MCF 10A (cell line): ENCODE data around the gene CSF2RB. TPM values are rescaled to one million over a fixed set of nuclear protein-coding genes. Genes with fewer than 3 reads are reported as not detected.

ENCODE experiments used
- BruUV-seq: library from RNA; stranded (reverse); fragments of 400-500 nt; replicated peaks from 2 replicates; lab custom pipeline; 2021; lab: Mats Ljungman, UMichigan
- CTCF ChIA-PET: fragments of 300-600 bp; sonication (Branson Sonifier 250); formaldehyde crosslinking; extraction: SDS; loops from one replicate; lab custom pipeline; 2021; ENCODE audit warnings: antibody characterized with exemption, inconsistent platforms; lab: Yijun Ruan, JAX
- POLR2A ChIA-PET: fragments of 300-600, 350-650 bp; sonication (Branson Sonifier 250); formaldehyde crosslinking; extraction: SDS; loops from one replicate; lab custom pipeline; 2020; ENCODE audit warnings: antibody characterized with exemption, inconsistent platforms; lab: Yijun Ruan, JAX
- DNase-seq: peaks from one replicate; pipeline ENCODE4 v3.0.0-alpha.2; 2018; ENCODE audit not compliant: unreplicated experiment
- H3K27ac Mint-ChIP-seq: one replicate; pipeline ENCODE4 v1.8.0; 2022; ENCODE audit warnings: mild to moderate bottlenecking, low read depth, mixed read lengths; ENCODE audit not compliant: unreplicated experiment
- H3K27me3 Mint-ChIP-seq: one replicate; pipeline ENCODE4 v1.8.0; 2022; ENCODE audit warnings: mixed read lengths; ENCODE audit not compliant: insufficient read depth, unreplicated experiment
- H3K36me3 Mint-ChIP-seq: one replicate; pipeline ENCODE4 v1.8.0; 2022; ENCODE audit warnings: mild to moderate bottlenecking, moderate library complexity, mixed read lengths; ENCODE audit not compliant: insufficient read depth, unreplicated experiment
- H3K4me1 Mint-ChIP-seq: one replicate; pipeline ENCODE4 v1.8.0; 2022; ENCODE audit warnings: mixed read lengths; ENCODE audit not compliant: insufficient read depth, unreplicated experiment
- H3K4me3 Mint-ChIP-seq: one replicate; pipeline ENCODE4 v1.8.0; 2022; ENCODE audit warnings: mild to moderate bottlenecking, moderate library complexity, mixed read lengths; ENCODE audit not compliant: unreplicated experiment
- H3K9me3 Mint-ChIP-seq: one replicate; pipeline ENCODE4 v1.8.0; 2022; ENCODE audit warnings: mixed read lengths; ENCODE audit not compliant: unreplicated experiment
- intact Hi-C: fragments of 100-400 bp; cut with micrococcal nuclease; formaldehyde crosslinking; loops from 2 replicates; pipeline ENCODE4 v1.14.1; 2022
- total RNA-seq: library from RNA; stranded (reverse); gene quantifications from 2 replicates; pipeline ENCODE4 v1.2.3, GENCODE V29; 2022
- TF ChIP-seq, protein P1 (sequence below): fragments of 200-600 bp; IDR thresholded peaks from one replicate; pipeline ENCODE4 v1.8.0; 2022; ENCODE audit warnings: antibody characterized with exemption, mild to moderate bottlenecking; ENCODE audit not compliant: unreplicated experiment

Gene CSF2RB
- total RNA-seq, 1 experiment from 2014 or later, result not detected

DNA sequence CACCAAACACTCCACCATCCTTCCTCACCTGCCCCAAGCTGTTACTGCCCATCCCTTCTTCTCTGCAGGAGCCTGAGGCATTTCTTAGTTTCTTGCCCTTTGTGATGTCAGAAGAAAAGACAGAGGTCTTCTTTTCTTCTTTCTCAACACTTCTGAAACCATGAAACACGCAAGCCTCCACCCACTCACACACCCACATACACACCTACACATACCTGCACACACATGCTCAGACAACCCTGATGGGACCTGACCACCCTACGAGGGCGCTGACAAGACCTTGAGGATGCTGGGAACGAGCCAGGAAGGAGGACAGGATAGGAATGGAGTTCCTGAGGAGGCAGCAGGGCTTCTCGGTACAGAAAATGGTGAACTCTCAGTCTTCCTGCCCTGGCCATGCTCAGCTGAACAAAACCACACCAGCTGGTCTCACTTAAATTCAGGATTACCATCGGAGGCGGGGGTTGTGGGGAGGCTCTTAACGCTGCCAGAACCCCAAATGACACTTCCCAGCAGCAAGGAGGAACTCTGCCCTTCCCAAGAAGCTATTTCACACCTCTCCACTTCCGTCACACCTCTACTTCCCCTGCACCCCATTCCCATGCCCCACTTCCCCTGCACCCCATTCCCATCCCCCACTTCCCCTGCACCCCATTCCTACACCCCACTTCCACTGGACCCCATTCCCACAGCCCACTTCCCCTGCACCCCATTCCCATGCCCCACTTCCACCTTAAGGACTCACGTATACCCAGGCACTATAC, 41.0 kb downstream of the CSF2RB start:
- intact Hi-C loops, result no loop called here
- no peak for DNase-seq
- POLR2A ChIA-PET, result no interaction called here
- Mint-ChIP-seq H3K27me3 (peaks cover 31% of the 10 kb centered on the region), H3K4me3 (no peak overlapping the region), H3K36me3 (no peaks in the 10 kb centered on the region), H3K27ac (no peak overlapping the region), H3K4me1 (no peaks in the 10 kb centered on the region), H3K9me3 (peaks cover 11% of the 10 kb centered on the region)
- TF ChIP-seq, protein P1, sequence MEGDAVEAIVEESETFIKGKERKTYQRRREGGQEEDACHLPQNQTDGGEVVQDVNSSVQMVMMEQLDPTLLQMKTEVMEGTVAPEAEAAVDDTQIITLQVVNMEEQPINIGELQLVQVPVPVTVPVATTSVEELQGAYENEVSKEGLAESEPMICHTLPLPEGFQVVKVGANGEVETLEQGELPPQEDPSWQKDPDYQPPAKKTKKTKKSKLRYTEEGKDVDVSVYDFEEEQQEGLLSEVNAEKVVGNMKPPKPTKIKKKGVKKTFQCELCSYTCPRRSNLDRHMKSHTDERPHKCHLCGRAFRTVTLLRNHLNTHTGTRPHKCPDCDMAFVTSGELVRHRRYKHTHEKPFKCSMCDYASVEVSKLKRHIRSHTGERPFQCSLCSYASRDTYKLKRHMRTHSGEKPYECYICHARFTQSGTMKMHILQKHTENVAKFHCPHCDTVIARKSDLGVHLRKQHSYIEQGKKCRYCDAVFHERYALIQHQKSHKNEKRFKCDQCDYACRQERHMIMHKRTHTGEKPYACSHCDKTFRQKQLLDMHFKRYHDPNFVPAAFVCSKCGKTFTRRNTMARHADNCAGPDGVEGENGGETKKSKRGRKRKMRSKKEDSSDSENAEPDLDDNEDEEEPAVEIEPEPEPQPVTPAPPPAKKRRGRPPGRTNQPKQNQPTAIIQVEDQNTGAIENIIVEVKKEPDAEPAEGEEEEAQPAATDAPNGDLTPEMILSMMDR, result no peak
- BruUV-seq, result no TSS peak
- CTCF ChIA-PET, result interaction anchor here (1.2 kb wide), 1 partner anchor 23 kb away, joined by 3 read pairs; no protein-coding TSS in a partner anchor

DNA sequence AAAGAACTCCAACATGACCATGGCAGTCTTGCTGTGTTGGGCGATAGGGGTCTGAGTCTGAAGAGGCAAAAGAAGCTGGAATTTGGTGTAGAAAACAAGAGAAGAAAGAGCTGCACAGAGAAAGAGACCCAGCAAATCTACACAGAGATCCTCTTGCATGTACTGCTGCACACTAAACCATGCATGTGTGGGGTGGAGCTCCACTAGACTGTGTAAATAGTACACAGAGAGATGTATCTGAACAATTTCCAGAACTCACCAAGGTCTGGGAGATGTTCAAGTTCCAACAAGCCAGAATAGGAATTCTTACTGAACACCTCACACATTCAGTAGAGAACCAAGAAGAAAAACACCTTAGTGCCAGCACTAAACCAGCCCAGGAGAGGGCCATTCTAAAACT, 42.3 kb downstream of the CSF2RB start:
- peaks cover 11% of the 10 kb centered on the region for H3K9me3 Mint-ChIP-seq
- H3K4me1 Mint-ChIP-seq, result no peaks in the 10 kb centered on the region
- BruUV-seq, result no TSS peak
- no peak for DNase-seq
- H3K27me3 Mint-ChIP-seq, result peaks cover 28% of the 10 kb centered on the region
- ChIA-PET POLR2A (interaction anchor here (1.0 kb wide), 1 partner anchor 22 kb away, joined by 4 read pairs; no protein-coding TSS in a partner anchor), CTCF (interaction anchor here (0.9 to 1.6 kb wide), 2 partner anchors 22 to 51 kb away, joined by 3 to 7 read pairs; no protein-coding TSS in a partner anchor)
- H3K27ac Mint-ChIP-seq, result no peak overlapping the region
- no peaks in the 10 kb centered on the region for H3K36me3 Mint-ChIP-seq
- TF ChIP-seq, protein P1, result no peak
- intact Hi-C loops, result no loop called here
- no peak overlapping the region for H3K4me3 Mint-ChIP-seq

DNA sequence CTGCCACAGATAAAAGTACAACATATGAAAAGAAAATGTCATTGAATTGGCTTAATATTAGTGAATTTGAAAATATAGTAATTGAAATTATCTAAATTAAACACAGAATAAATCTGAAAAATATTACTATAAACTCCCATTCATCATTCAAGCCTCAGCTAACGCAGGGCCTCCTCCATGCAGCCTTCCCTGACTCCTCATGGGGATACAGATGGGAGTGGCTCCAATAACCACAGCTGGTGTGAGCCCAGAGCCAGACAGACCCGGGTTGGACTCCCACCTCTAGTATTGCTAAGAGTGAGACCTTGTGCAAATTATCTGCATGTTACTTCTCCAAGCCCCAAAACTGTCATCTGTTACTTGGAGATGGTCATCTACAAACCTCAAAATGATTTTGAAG, 44.9 kb downstream of the CSF2RB start:
- H3K27me3 Mint-ChIP-seq, result peaks cover 44% of the 10 kb centered on the region
- no peak overlapping the region for H3K27ac Mint-ChIP-seq
- intact Hi-C loops, result no loop called here
- no peaks in the 10 kb centered on the region for H3K36me3 Mint-ChIP-seq
- TF ChIP-seq, protein P1, result no peak
- H3K9me3 Mint-ChIP-seq, result peaks cover 11% of the 10 kb centered on the region
- ChIA-PET CTCF (no interaction called here), POLR2A (no interaction called here)
- BruUV-seq, result no TSS peak
- H3K4me3 Mint-ChIP-seq, result no peak overlapping the region
- no peak for DNase-seq
- no peaks in the 10 kb centered on the region for H3K4me1 Mint-ChIP-seq

DNA sequence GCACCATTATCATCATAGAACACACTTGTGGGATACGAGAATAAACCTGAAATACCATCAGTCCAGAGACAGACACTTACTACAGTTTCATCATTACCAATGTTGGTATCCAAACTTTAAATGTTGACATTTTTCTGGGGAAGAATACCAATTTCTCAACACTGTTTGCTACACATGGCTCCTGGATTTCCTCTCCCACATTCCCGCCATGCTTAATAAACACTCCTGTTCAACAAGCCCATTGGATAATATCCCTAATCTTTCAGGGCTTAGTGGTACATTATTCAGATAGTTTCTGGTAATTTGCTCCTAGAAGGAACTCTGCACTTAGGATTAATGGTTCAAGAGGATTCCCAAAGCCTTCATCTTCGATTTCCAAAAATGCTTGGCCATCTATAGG, 48.2 kb downstream of the CSF2RB start:
- TF ChIP-seq, protein P1, result no peak
- ChIA-PET POLR2A (no interaction called here), CTCF (no interaction called here)
- BruUV-seq, result no TSS peak
- Mint-ChIP-seq H3K27me3 (peaks cover 50% of the 10 kb centered on the region), H3K9me3 (peaks cover 7% of the 10 kb centered on the region), H3K4me1 (no peaks in the 10 kb centered on the region), H3K4me3 (no peak overlapping the region), H3K27ac (no peak overlapping the region), H3K36me3 (no peaks in the 10 kb centered on the region)
- no peak for DNase-seq
- intact Hi-C loops, result no loop called here
